Left ventricle myocardium inferior (tissue), 1 donor: ENCODE measurements around the gene GABRB3. TPM values are rescaled to one million over a fixed set of nuclear protein-coding genes. Genes with fewer than 3 reads are reported as not detected.
A peak's percentile ranks its signal among the peaks of the same experiment; 100 is the strongest.

Experiments
- DNase-seq: peaks from one replicate; pipeline ENCODE4 v3.0.0-alpha.2; 2020
- H3K27ac ChIP-seq: fragments of 200-600 bp; replicated peaks from 2 replicates; pipeline ENCODE4 v1.8.0; 2021
- H3K27me3 ChIP-seq: fragments of 200-600 bp; 2 replicates; pipeline ENCODE4 v1.8.0; 2021; ENCODE audit warnings: low read depth
- H3K36me3 ChIP-seq: fragments of 200-600 bp; 2 replicates; pipeline ENCODE4 v1.8.0; 2021
- H3K4me1 ChIP-seq: fragments of 200-600 bp; 2 replicates; pipeline ENCODE4 v1.8.0; 2021
- H3K4me3 ChIP-seq: fragments of 200-600 bp; 2 replicates; pipeline ENCODE4 v1.8.0; 2021; ENCODE audit warnings: mild to moderate bottlenecking, moderate library complexity
- H3K9me3 ChIP-seq: fragments of 200-600 bp; replicated peaks from 2 replicates; pipeline ENCODE4 v1.8.0; 2021
- CTCF ChIP-seq: fragments of 200-600 bp; IDR thresholded peaks from 2 replicates; pipeline ENCODE4 v1.8.0; 2021; ENCODE audit warnings: antibody characterized with exemption, mild to moderate bottlenecking, borderline replicate concordance
- intact Hi-C: fragments of 100-400 bp; cut with micrococcal nuclease; formaldehyde crosslinking; loops from one replicate; pipeline ENCODE4 v1.11.0; 2022
- total RNA-seq: library from RNA; stranded (reverse); fragmentation: NEBNext Ultra II Directional; extraction: Animal tissue kit (Norgen Biotek cat#: 25700); gene quantifications from one replicate; pipeline ENCODE4 v1.2.1, GENCODE V29; 2021
- donor health status: DM: no; HTN: yes; CAD: no; lungs with severe emphysema.

Gene GABRB3
- total RNA-seq, 1 donor from 2014 or later: 2.4 TPM

GRCh38 chr15:26665957-26666791, 106.7 kb downstream of the GABRB3 start:
- intact Hi-C loops: no loop called here
- no peaks in the 10 kb centered on the region for H3K9me3 ChIP-seq
- peaks cover 13% of the 10 kb centered on the region for H3K4me1 ChIP-seq
- no peaks in the 10 kb centered on the region for H3K36me3 ChIP-seq
- H3K27ac ChIP-seq: peak overlapping the region; percentile 30
- no peak overlapping the region for H3K4me3 ChIP-seq
- no peak for TF ChIP-seq CTCF
- no peak for DNase-seq
- H3K27me3 ChIP-seq: peaks cover 10% of the 10 kb centered on the region

GRCh38 chr15:26662283-26662682, 110.6 kb downstream of the GABRB3 start:
- no peak for TF ChIP-seq CTCF
- no peaks in the 10 kb centered on the region for H3K27me3 ChIP-seq
- H3K4me3 ChIP-seq: no peak overlapping the region
- peaks cover 13% of the 10 kb centered on the region for H3K4me1 ChIP-seq
- no peaks in the 10 kb centered on the region for H3K36me3 ChIP-seq
- DNase-seq: no peak
- intact Hi-C loops: no loop called here
- no peak overlapping the region for H3K27ac ChIP-seq
- H3K9me3 ChIP-seq: no peaks in the 10 kb centered on the region

- TF ChIP-seq CTCF: no peak
- no peaks in the 10 kb centered on the region for H3K36me3 ChIP-seq
- intact Hi-C loops: no loop called here
Observed at GRCh38 chr15:26661748-26662147, 111.1 kb downstream of the GABRB3 start.

GRCh38 chr15:26661107-26661506, 111.8 kb downstream of the GABRB3 start:
- no peak for DNase-seq
- Histone ChIP-seq H3K27ac (no peak overlapping the region), H3K9me3 (no peaks in the 10 kb centered on the region), H3K27me3 (no peaks in the 10 kb centered on the region), H3K4me3 (no peak overlapping the region), H3K36me3 (no peaks in the 10 kb centered on the region), H3K4me1 (peaks cover 7% of the 10 kb centered on the region)
- TF ChIP-seq CTCF: no peak
- intact Hi-C loops: no loop called here

More at GRCh38 chr15:26661748-26662147, 111.1 kb downstream of the GABRB3 start:
- no peaks in the 10 kb centered on the region for H3K27me3 ChIP-seq
- no peak overlapping the region for H3K27ac ChIP-seq
- H3K4me3 ChIP-seq: no peak overlapping the region
- no peak for DNase-seq
- H3K9me3 ChIP-seq: no peaks in the 10 kb centered on the region
- peaks cover 12% of the 10 kb centered on the region for H3K4me1 ChIP-seq

- Histone ChIP-seq H3K27me3 (no peaks in the 10 kb centered on the region), H3K4me1 (peaks cover 7% of the 10 kb centered on the region), H3K36me3 (no peaks in the 10 kb centered on the region), H3K27ac (no peak overlapping the region), H3K4me3 (no peak overlapping the region), H3K9me3 (no peaks in the 10 kb centered on the region)
- no peak for DNase-seq
- intact Hi-C loops: no loop called here
- no peak for TF ChIP-seq CTCF
Observed at GRCh38 chr15:26660241-26660640, 112.6 kb downstream of the GABRB3 start.
